ENCODE measurements around the gene MDM4. TPM values are rescaled to one million over a fixed set of nuclear protein-coding genes. Genes with fewer than 3 reads are reported as not detected.

Gene MDM4
- total and polyA plus RNA-seq, 7 donors: 5.0 to 67.0 (median 33.4) TPM

GRCh38 chr1:204584699-204585372 is 68.6 kb downstream of the MDM4 start:
- ATAC-seq (no peak), DNase-seq (no peak)
- intact Hi-C loops (cut with DNase I): no loop called here
- Histone ChIP-seq H3K27ac (no peak overlapping the region), H3K4me1 (no peaks in the 10 kb centered on the region), H3K9me3 (no peaks in the 10 kb centered on the region), H3K36me3 (ENCODE audit: insufficient read depth in 1 of 2, low read depth in 1 of 2) (peaks cover 0 to 19% of the 10 kb centered on the region in 2 donors), H3K4me3 (no peak overlapping the region), H3K27me3 (ENCODE audit: insufficient read depth in 3 of 3, low read length in 2 of 3) (no peaks in the 10 kb centered on the region)
- 80 to 82% (median 80%) methylated on average over 11 of the region's 11 CpGs for WGBS, 3 donors
- TF ChIP-seq CTCF (IDR thresholded peaks at IDR 0.05): no peak

- 74 to 85% (median 79%) methylated on average over 6 of the region's 6 CpGs for WGBS, 3 donors
- TF ChIP-seq CTCF (IDR thresholded peaks at IDR 0.05): no peak
- no peak overlapping the region for H3K4me3 ChIP-seq
Measured at GRCh38 chr1:204587621-204588020, 71.4 kb downstream of the MDM4 start.

GRCh38 chr1:204588826-204589225 is 72.6 kb downstream of the MDM4 start:
- Histone ChIP-seq H3K27me3 (ENCODE audit: insufficient read depth in 3 of 3, low read length in 2 of 3) (no peaks in the 10 kb centered on the region), H3K9me3 (no peaks in the 10 kb centered on the region), H3K4me1 (no peaks in the 10 kb centered on the region), H3K4me3 (no peak overlapping the region), H3K36me3 (ENCODE audit: insufficient read depth in 1 of 2, low read depth in 1 of 2) (no peaks in the 10 kb centered on the region), H3K27ac (no peak overlapping the region)
- ATAC-seq: no peak
- 66 to 74% (median 74%) methylated on average over 5 of the region's 5 CpGs for WGBS, 3 donors
- no peak for DNase-seq
- TF ChIP-seq CTCF (IDR thresholded peaks at IDR 0.05): no peak
- intact Hi-C loops (cut with DNase I): no loop called here

More at GRCh38 chr1:204587621-204588020, 71.4 kb downstream of the MDM4 start:
- Histone ChIP-seq H3K27ac (no peak overlapping the region), H3K4me1 (no peaks in the 10 kb centered on the region), H3K9me3 (no peaks in the 10 kb centered on the region), H3K27me3 (ENCODE audit: insufficient read depth in 3 of 3, low read length in 2 of 3) (no peaks in the 10 kb centered on the region), H3K36me3 (ENCODE audit: insufficient read depth in 1 of 2, low read depth in 1 of 2) (no peaks in the 10 kb centered on the region)
- DNase-seq (no peak), ATAC-seq (no peak)
- intact Hi-C loops (cut with DNase I): no loop called here

- 76 to 87% (median 85%) methylated on average over 8 of the region's 8 CpGs for WGBS, 3 donors
- TF ChIP-seq CTCF (IDR thresholded peaks at IDR 0.05): no peak
- DNase-seq: no peak
- intact Hi-C loops (cut with DNase I): no loop called here
- H3K4me3 ChIP-seq: no peak overlapping the region
- no peaks in the 10 kb centered on the region for H3K27me3 ChIP-seq (ENCODE audit: insufficient read depth in 3 of 3, low read length in 2 of 3)
- H3K9me3 ChIP-seq: no peaks in the 10 kb centered on the region
- ATAC-seq: no peak
- no peaks in the 10 kb centered on the region for H3K4me1 ChIP-seq
- H3K36me3 ChIP-seq (ENCODE audit: insufficient read depth in 1 of 2, low read depth in 1 of 2): no peaks in the 10 kb centered on the region
- H3K27ac ChIP-seq: no peak overlapping the region
Measured at GRCh38 chr1:204589409-204590038, 73.3 kb downstream of the MDM4 start.
